ENCODE results near the gene TEAD1.

The TEAD1 gene

DNA sequence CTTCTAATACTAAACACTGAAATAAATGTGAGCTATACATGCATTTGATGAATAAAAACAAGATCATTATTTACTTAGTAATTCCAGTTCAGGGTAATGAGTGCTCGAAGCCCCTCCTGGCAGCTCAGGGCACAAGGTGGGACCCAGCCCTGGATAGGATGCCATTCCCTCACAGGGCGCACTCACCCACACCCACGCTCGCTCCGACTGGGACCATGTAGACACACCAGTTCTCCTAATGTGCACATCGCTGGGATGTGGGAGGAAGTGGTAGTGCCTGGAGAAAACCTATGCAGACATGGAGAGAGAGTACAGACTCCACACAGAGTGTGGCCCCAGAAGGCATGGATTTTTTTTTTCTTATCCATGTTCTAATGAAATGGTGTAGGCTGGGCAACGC lies 290.4 kb downstream of the TEAD1 start:
- no peak for FAIRE-seq

DNA sequence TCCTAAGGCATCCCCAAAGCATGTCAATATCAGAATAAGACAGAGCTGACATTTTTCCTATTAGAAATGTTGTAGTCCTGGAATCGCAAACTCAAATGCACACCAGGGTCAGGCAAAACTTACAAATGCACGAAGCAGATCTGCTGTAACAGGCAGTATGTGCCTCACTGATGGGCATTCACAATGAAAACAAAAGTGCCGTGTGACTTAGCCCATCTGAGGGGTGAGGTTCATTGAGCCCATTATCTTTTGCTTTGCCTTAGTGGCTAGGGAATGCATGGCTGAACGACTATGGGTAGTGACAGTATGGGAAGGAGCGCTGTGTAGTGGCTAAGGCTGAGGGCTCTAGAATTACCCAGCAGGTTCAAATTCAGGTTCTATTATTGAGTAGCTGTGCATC lies 291.8 kb downstream of the TEAD1 start:
- no peak for FAIRE-seq

DNA sequence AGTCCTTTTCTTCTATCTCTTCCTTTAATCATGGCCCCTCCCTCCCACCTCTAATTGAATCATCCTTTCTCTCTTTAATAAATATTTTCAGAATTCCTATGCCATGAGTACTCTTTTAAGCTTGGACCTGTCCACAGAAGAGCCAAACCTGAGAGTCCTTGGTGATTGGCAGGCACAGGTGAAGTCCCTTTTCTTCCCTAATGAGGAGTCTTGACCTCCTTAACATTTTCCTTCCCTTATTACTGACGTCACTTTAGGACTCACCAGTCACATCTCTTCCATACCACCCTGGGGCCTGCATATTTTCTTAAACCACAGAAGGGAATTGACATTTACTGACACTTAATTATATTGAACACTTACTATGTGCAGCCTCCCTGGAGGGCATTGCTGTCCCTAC lies 293.9 kb downstream of the TEAD1 start:
- FAIRE-seq = no peak

DNA sequence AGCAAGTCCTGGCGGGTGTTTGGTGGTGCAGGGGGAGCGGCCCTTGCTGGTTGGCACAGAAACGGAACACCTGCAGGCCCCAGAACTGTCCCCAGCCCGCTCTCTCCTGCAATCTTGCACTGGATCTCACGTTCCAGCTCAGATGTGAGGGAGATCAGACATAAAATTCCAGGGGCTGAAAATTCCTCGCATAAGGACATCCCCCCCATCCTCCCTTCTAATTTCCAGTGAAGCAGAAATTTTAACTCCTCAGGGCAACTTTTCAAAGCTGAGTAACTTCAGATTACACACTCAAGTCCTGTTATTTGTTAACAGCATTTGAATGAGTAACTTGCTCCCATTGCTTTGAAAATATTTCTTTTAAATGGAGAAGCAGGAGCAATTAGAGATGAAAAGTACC lies 294.6 kb downstream of the TEAD1 start:
- FAIRE-seq = no peak

DNA sequence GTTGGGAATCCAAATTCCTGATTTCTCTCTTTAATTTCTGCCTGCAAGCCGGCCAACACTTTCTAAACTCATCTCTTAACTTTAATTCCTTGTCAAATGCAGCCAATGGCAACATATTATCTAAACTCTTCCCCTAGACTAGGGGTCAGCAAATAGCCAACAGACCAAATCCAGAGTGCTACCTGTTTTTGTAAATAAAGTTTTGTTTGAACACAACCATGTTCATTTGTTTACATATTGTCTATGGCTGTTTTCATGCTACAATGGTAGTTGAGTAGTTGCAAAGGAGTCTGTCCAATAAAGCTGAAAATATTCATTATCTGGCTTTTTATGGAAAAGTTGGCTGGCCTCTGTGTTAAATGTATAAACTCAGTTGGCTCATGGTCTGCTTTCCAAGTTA lies 297.7 kb downstream of the TEAD1 start:
- no peak for FAIRE-seq

DNA sequence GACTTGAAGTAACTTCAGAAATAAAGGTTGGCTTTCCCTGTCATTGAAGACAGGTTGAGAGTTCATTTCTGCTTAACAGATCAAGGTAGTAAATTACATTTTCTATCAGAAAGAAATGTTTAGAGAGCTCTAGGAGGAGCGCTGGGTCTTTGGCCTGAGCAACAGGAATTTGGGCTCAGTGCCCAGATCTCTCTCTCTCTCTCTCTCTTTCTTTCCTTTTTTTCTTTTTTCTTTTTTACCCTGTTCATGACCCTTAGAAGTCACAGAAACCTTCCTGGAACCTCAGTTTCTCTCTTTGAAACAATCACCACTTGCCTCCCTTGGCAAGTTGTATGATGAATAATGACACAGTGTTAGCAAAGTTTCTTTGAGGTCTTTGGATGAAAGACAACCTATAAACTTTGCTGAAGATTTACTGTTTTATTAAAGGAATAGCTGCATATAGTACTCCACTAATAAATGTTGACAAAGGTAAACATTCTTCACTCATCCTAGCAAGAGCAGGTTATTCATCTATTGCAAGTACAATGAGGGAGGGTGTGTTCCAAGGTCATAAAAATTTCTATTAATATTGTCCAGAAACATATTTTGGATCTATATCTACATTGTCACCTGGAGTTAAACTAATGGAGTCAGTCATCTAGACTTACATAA lies 299.4 kb downstream of the TEAD1 start:
- no peak for FAIRE-seq

DNA sequence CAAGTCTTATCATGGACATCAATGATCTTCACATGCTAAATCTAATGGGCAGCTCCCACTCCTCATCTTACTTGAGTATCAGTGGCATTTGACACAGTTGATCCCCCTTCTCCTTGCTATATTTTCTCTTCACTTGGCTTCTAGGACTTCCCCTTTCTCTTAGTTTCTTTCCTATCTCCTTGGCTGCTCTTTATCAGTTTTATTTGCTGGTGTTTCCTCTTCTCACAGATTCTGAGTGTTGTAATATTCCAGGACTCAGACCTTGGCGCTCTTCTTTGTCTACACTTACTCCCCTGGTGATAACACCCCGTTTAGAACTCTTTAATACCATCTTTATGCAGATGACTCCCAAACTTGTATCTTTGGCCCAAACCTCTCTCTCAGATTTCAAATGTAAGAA lies 301.0 kb downstream of the TEAD1 start:
- no peak for FAIRE-seq

DNA sequence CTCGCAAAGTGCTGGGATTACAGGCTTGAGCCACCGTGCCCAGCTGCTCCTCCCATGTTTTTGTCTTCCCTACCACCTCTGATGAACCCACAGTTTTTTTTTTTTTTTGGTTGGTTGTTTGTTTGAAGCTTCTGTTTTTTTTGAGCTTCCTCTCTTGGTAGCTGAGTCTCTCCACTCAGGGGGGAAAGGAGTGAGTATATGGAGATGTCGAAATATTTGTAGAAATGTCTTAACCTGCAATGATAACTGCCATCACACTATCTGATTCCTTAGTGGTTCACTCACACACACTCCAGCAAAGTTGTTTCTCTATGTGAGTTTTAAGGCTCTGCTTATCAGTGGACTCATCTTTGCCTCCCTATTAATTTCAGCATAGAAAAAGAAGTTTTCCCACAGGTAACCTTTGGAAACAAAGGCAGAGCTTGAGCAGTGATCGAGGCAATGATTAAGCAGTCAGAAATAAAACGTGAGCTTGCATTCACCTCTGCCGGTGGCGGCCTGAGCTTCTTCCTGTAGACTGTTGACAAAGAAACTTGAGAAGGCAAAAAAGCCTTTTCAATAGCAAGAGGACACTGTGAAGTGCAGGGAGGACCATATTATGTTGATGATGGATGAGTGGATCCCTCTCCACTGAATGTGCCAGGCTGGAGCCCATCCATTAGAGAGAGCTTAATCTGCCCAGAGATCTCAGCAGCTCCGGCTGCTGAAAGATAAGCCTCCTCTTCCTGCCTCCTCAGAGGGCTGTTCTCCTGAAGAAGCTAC lies 305.9 kb downstream of the TEAD1 start:
- no peak for FAIRE-seq

DNA sequence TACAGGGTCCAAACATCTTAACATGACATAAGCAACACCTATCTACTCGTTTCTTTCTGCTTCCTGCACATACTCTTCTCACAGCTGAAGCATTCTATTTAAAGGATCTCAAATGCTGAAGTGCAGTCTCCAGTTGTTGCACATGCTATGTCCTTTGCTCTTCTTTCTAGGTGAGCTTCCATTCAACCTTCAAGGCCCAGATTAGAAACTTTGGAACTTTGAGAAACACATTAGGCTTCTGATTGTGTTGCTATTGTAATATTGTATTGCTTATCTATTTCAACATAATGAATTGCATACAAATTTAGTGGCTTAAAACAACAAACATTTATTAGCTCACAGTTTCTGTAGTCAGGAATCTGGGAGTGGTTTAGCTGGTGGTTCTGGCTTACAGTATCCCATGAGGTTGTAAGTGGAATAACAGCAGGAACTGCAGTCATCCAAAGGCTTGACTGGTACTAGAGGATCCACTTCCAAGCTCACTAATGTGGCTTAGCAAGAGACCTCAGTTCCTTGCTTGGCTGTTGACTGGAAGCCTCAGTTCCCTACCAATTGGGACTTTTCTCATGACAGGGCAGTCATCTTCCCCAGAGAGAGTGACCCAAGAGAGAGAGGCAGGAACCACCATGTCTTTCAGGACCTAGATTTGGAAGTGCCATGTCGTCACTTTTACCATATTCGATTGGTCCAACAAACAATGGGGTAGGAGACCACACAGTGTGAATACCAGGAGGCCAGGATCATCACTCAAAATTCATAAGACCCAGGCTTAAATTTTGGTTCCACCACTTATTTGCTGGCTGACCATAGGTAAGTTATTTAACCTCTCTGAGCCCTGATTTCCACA lies 307.7 kb downstream of the TEAD1 start:
- no peak for FAIRE-seq

DNA sequence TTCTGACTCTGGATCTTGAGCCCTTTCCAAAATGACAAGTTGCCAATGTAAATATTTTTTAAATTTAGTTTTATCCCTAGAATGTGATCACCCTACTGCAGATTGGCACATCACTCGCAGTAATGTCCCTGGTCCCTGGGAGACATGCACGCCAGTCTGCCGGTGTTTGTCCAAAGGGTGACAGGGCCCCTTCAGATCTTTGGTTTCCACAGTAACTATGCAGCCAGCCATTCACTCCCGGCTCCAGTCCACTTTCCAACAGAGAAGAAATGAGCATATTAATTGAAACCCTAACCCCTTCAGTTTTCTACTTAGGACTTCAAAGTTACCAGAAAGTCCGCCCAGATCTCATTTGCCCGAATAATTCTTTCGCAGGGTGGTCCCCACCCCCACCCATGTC lies 309.1 kb downstream of the TEAD1 start:
- FAIRE-seq = no peak

DNA sequence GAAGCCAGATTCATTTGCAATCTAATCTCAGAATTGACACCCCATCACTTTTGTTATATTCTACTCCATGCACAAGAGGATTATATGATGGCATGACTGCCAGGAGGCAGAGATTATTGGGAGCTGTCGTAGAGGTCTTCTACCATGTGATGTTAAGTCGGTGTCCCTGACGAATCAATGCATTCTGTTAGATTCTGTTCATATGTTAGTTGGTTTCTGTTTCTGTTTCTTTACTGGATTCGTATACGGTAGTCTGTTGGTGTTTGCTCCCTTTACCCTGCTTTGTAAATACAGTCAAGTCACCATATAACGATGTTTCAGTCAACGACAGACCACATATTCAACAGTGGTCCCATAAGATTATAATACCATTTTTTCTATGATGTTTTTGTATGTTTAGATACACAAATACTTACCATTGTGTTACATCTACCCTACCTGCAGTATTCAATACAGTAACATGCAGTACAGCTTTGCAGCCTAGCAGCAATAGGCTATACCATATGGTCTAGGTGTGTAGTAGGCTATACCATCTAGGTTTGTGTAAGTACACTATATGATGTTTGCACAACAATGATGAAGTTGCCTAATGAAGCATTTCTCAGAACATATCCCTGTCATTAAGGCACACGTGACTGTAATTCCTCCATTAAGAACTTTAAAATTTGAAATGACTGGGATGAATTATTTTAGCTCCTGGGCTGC lies 312.1 kb downstream of the TEAD1 start:
- no peak for FAIRE-seq

DNA sequence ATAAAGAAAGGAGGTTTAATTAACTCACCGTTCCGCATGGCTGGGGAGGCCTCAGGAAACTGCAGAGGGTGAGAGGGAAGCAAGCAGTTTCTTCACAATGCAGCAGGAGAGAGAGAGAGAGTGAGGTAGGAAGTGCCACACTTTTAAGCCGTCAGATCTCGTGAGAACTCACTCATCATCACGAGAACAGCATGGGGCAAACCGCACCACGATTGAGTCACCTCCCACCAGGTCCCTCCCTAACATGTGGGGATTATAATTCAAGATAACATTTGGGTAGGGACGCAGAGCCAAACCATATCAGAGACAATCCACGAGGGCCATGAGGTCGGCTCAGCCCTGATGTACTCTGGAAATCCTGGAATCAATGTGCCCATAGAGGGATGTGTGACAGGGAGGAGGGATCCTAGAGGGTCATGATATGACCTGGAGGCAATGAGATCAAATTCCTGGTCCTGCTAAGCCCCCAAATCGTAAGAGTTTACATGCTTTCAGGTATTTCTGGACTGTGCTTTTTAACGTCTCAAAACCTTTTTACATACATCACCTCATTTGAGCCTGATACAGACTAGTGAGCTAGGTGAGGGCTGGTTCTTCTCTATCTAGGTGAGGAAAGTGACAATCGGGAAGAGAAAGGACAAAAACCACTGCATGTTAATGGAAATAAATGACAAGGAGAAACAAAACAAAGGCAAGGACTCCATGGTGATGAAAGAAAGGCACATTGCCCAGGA lies 315.4 kb downstream of the TEAD1 start:
- no peak for FAIRE-seq

DNA sequence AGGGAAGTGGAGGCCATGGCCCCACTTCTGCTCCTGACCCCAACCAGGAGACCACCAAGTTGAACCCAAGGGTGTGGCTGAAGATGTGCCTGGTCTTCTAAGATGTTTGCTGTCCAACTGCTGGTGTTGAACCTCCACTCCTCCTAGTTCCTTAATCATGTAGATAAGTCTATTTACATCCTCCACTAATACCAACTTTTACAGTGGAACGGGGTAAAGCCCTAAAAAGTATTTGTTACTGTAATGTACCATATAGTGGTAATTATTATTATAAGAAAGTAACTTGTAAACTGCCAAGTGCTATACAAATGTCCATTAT lies 315.9 kb downstream of the TEAD1 start:
- FAIRE-seq = no peak

DNA sequence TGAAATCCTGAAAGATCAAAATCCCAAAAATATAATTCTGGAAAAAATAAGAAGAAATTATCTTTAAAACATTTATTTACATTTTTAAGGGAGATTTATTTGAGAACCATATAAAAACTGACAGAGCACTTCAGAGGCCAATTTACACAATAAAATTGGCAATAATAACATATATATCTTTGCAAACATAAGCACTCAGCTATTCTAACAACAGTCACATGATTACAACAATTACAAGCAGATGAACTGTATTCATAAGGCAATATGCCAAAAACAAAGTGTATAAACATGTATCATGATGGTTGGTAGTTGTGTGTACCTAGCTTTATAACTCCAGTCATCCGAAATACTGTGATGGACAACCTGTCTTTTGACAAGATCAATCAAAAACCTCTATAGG lies 317.2 kb downstream of the TEAD1 start:
- no peak for FAIRE-seq

DNA sequence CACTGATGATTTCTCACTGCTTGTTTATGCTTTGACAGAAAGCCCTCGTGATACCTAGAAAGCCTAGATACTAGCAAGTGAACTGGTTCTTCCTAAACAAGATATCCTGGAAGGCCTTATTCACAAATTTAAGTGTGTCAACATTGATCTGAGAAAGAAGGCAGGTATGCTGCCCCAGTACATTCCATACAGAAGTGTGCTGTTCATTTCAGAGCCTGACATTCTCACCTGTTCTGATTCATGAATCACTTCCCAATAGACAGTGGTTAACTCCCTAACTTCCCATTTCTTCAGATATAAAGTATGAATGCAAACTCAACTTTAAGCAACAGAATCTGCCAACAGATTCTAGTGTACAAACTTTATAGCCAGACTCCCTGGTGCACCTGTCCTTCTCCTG lies 319.4 kb downstream of the TEAD1 start:
- FAIRE-seq = no peak
